HL-60/S4 treated with phorbol 12-myristate 13-acetate at 8.2 ng/mL for 4 days and 3 days (cell line): Measurements from ENCODE around the gene YBX1.
"Not testable (repeated sequence)": the region's sequence is repeated elsewhere in the genome, so short reads cannot be mapped to it uniquely, and the experiment has no call there.

Experiments used
- in situ Hi-C: fragments of 300-500 bp; cut with MboI; formaldehyde crosslinking; loops from 2 replicates; pipeline ENCODE4 v1.15.0; 2022; ENCODE audit warnings: low sequenced_read_pairs

Gene YBX1

DNA sequence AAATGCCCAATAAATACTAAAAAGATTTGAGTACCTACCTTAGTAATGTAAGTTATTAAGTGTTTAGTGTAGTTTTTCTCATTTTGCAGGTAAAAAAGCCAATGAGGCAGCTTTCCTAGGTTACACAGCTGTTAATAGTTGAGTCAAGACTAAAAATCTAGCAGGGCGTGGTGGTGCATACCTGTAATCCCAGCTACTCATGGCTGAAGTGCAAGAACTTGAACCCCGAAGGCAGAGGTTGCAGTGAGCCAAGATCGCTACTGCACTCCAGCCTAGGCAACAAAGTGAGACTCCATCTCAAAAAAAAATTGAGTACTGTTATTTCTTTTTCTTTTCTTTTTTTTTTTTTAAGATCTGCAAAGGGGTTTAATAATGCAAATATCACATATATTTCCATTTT, 7.7 kb downstream of the YBX1 start:
- in situ Hi-C loops, result no loop called here

DNA sequence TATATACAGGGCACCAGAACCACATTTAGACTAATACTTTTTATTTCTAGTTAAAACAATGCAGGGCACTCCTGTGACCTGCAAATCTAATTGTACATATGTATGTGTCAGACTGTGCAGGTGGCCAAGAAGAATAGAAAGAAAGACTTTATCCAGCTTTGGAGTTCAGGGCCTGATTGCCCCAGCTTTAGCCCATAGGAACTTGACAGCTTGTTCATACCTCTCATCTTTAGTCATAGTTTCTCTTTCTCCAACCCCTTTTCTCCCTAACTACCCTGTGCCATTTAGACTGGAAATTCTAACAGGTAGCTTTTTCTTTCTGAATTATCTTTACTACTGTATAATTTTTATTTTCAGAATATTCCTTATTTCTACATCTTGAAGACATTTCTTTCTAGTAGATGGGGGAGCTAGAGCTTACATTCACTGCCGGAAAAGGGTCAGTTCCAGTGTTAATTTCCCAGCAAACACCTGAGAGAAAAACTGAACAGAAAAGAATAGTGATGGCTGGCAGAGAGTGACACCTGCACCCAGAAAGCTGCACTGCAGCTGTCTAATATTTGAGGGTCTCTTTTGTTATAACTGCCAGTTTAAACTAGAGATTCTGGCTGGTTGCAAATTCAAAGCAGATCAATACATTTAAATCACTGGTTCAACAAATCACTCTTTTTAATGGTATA, 8.4 kb downstream of the YBX1 start:
- in situ Hi-C loops, result no loop called here

DNA sequence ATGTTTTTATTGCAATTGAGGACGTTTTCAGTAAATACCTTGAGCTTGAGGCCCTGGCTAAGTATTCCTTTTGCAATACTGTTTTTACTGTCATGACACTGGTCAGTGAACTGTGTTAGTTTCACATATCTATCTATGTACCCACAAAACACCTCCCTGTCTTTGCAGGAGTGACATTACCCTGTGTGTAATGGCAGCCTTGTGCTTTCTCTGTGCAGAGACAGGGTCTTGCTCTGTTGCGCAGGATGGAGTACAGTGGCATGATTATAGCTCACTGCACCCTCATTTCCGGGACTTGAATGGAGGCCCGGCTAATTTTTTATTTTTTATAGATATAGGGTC, 8.9 kb downstream of the YBX1 start:
- in situ Hi-C loops, result no loop called here

DNA sequence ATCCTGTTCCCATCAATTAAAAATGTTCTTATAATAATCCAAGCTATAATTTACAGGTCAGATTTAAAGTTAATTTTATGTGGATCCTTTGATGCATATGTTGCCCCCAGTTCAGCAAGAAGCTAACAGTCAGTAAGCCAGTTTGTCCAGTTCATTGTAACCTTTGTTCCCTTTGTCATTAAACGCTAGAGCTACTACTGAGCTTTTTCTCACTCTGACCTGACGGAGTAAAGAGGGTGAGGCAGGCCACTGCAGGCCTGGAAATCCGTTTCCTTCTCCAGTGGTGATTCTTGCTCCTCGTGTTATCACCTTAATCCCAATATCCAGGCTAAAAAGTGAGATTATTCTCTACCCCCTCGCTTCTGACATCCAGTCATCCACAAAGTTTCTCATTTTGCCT, 10.2 kb downstream of the YBX1 start:
- in situ Hi-C loops, result no loop called here

DNA sequence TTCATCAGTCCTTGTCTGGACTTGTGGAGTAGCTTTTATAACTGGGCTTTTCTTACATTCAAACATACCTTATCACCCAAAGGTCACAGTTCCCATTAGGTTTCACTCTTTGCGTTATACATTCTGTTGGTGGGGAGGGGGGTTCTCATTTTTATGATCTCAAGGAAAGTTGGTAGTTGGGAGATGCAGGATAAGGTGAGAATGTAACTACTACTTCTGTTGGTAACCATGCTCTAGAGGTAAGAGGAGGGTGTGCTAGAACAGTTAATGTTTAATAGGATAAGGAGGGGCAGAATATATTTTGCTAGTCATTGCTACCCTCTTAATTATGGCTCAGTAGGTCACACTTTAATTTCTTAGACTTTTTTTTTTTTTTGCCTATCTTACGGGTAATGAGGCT, 10.7 kb downstream of the YBX1 start:
- in situ Hi-C loops, result no loop called here

DNA sequence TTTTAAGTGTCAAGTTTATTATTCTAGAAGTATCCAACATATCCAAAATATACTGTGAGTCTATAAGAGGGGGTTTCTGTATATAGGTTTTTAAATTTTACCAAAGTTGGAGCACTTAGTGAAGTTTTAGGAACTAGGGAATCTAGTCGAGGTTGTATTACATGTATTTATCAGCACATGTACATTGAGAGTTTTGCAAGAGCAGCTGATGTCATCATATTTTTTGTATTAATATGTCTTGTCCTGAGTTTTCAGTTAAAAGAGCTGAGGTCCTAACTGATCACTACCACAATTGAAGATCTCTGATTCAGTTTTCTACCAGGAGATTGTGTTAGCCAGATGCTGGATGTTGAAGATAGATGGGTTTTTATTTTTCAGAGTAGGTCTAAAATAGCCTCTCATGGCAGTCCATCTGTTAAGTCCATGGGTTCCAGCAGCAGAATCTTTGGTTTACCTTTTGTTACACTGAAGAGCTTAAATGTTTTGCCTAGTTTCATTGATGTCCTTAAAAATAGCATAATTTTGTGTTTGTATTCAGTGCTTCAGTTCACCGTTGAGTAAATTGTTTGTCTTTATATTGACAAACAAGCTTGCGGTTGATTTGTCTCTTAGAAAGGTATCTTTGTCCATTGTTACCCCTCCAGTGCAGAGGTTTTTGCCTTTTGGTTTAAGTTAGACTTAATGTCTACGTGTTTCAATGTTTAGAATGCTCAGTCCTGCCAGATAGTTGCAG, 16.0 kb downstream of the YBX1 start:
- in situ Hi-C loops, result no loop called here

DNA sequence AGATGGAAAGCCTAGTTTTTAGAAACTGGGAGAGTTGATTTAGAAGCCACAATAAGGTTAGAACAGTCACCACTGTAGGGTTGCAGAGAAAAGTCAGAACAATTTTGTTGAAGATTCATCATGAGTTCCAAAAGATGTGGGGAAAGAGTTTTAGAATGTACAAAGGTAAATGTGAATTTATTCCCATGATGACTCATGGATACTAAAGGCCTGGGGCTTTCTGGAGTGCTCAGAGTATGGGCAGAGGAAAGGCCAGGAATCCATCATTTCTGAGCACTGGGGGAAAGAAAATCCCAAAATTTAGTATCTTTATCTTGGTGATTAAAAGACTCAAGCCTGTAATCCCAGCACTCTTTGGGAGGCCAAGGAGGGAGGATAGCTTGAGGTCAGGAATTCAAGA, 17.8 kb downstream of the YBX1 start:
- in situ Hi-C loops, result no loop called here

DNA sequence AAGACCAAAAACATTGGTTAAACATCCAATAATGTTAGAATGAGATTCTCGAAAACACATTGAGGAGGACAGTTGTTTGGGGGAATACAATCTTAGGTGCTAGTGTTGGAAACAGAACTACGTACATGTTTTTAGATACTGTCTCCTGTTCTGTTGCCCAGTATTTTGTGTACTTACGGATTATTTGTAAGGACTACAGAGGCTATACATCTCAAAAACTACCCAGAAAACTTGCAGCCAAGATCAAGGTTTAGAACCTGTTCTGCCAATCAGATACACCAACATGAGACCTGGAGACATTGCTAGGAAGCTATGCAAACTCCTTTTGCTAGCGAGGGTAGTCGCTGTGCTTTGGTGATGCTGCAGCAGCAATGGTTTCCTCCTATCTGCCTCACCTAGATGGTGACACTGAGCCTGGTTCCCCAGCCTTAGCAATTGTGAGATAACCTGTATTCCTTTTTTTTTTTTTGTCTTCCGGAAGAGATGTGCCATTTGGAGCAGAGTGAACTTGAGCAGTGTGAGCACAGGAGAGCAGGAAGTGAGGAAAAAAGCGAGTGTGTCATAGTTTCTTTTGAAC, 21.8 kb downstream of the YBX1 start:
- in situ Hi-C loops, result no loop called here

DNA sequence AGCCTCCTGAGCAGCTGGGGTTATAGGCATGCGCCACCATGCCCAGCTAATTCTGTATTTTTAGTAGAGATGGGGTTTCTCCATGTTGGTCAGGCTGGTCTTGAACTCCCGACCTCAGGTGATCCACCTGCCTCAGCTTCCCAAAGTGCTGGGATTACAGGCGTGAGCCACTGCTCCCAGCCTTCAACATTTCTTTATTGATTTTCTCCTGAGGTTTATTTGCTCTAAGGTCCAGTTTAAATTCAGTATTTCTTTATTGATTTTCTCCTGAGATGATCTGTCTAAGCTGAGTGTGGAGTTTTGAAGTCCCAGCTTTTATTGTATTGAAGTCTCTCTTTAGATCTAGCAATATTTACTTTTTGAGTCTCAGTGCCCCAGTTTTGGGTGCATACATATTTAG, 30.6 kb downstream of the YBX1 start:
- in situ Hi-C loops, result not testable (repeated sequence)

DNA sequence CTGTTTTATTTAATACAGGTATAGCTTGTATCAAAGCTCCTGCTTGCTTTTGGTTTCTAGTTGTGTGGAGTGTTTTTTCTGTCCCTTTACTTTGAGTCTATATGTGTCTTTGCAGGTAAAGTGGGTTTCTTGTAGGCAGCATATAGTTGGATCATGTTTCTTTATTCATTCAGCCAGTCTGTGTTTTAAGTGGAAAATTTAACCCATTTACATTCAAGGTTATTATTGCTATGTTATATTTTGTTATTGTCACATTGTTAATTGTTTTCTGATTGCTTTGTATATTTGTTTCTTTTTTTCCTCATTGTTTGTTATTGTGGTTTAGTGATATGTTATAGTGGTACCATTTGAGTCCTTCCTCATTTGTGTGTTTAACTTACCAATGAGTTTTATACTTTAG, 31.1 kb downstream of the YBX1 start:
- in situ Hi-C loops, result no loop called here

DNA sequence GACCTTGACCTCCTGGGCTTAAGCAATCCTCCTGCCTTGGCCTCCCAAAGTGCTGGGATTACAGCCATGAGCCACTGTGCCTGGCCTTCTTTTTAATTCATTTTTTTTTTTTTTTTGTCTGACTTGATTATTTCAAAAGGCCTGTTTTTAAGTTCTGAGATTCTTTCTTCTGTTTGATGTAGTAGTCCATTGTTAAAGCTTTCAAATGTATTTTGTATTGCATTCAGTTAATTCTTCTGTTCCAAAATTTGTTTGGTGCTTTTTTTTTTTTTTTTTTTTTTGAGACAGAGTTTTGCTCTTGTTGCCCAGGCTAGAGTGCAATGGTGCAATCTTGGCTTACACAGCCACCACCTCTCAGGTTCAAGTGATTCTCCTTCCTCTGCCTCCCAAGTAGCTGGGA, 32.2 kb downstream of the YBX1 start:
- in situ Hi-C loops, result not testable (repeated sequence)

DNA sequence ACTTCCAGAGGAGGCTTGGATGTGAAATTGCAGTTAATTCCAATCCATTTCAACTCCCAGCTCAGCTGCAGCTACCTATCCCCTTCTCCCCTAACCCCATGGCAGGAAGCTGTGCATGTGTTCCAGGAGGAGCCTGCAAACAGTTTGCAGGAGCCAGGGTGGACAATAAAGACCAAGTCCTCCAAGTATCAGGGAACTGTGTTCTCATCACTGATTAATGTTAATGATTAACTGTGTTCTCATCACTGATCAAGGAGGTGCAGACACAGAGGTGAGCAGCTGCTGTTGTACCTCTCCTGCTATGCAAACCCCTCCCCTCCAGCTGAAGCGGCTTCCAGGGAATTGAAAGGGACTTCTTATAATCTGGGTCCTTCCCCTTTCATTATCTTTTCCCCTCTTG, 38.6 kb downstream of the YBX1 start:
- in situ Hi-C loops, result no loop called here

DNA sequence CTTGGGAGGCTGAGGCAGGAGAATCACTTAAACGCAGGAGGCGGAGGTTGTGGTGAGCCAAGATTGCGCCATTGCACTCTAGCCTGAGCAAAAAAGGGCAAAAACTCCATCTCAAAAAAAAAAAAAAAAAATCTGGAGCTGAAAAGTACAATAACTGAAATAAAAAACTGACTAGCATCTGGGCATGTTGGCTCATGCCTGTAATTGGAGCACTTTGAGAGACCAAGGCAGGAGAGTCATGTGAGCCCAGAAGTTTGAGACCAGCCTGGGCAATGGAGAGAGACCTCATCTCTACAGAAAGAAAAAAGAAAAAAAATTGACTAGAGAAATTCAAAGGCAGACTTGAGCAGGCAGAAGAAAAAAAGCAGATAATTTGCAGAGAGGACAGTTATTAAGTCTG, 39.7 kb downstream of the YBX1 start:
- in situ Hi-C loops, result no loop called here

DNA sequence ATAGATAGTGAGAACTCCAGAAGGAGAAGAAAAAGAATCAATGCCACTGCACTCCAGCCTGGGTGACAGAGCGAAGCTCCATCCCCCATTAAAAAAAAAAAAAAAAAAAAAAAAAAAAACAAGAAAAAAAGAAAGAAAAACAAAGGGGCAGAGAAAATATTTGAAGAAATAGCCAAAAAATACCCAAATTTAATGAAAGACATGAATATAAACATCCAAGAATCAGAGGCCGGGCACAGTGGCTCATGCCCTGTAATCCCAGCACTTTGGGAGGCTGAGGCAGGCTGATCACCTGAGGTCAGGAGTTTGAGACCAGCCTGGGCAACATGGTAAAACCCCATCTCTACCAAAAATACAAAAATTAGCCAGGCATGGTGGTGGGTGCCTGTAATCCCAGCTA, 40.2 kb downstream of the YBX1 start:
- in situ Hi-C loops, result not testable (repeated sequence)

DNA sequence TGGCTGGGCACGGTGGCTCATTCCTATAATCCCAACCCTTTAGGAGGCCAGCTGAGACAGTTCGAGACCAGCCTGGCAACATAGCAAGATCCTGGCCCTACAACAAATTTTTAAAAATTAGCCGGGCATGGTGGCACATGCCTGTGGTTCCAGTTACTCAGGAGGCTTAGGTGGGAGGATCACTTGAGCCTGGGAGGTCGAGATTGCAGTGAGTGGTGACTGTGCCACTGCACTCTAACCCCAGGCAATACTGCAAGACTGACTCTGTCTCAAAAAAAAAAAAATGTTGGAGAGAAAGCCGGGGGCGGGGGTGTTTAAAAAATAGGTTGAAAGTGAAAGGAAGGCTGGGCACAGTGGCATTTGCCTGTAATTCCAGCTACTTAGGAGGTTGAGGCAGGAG, 41.3 kb downstream of the YBX1 start:
- in situ Hi-C loops, result no loop called here

DNA sequence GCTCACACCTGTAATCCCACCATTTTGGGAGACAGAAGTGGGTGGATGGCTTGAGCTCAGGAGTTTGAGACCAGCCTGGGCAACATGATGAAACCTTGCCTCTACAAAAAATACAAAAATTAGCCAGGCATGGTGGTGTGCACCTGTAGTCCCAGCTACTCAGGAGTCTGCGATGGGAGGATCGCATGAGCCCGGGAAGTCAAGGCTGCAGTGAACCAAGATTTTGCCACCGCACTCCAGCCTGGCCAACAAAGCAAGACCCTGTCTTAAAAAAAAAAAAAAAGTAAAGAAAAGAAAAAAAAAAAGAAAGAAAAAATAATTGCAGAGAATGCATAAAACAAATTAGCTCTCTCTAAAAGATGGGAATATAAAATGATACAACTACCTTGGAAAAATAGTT, 43.6 kb downstream of the YBX1 start:
- in situ Hi-C loops, result not testable (repeated sequence)

DNA sequence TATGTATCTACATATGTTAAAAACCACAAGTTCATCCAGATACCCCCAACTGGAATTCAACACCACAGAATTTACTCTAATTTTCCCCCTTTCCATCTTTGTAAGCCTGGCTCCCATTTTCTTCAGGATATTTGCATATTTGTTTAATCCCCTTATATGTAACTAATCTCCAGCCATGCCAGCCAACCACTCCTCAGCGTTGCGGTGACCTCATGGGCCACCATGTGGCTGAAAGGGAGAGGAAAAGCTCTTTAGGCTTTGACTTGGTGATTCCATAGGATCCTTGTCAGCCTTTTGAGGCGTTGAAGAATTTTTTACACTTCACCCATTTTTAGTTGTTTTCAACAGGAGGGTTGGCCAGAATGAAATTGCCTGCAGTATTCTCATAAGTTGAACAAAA, 47.8 kb downstream of the YBX1 start:
- in situ Hi-C loops, result no loop called here

DNA sequence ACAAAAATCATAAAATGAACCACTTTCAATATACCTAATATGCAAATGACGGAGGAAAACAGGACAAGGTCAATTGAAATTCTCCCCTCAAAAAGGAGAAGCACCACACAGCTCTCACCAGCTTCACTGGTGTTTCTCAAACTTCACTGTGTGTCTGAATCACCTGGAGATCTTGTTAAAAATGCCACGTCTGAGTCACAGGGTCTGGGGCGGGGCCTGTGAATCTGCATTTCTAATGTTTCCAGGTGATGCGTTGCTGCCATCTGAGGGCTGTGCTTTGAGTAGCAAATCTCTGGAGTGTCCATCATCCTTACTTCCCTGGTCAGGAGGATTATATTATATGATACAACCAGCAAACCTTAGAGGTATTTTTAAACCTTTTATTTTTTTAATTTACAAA, 48.8 kb downstream of the YBX1 start:
- in situ Hi-C loops, result no loop called here

DNA sequence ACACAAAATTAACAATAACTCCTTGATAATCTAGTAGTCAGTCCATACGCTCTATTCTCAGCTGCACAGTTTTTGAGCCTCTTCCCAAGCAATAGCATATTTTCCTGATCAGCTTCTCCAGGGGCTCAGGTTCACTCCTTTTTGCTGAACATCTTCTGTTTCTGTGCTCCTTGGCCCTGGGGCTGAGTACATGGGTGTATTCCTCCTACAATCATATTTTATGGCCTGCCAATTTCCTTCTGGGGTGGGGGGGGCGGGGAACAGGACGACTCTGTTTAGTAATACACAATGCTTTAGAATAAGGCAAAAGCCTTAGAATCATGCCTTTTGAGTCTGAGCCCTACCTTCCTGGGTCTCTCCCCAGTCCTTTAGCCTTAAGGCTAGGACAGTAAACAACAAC, 49.4 kb downstream of the YBX1 start:
- in situ Hi-C loops, result no loop called here

DNA sequence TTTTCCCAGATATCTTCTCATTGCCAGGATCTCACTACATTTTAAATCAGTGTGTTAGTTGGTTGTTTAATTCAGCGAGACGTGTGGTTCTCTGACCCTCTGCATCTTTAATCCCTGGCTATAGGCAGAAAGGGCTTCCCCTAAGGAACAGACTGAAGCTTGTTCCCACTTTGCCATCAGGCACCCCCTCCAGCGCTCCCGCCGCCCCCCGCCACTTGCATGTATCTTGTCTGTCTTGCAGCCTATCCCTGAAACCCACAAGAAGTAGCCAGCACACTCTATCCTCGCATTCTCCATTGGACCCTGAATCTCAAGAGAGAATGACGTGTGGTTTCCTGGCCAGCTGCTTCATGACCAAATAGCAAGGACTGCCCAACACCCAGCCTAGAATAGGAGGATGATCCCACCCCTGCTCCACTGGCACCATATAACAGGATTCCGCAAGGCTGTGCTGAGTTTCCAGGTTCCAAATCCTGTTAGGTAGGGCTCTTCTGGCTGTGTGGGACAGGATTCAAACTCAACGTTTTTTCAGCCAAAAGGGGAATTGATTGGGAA, 50.0 kb downstream of the YBX1 start:
- in situ Hi-C loops, result no loop called here

DNA sequence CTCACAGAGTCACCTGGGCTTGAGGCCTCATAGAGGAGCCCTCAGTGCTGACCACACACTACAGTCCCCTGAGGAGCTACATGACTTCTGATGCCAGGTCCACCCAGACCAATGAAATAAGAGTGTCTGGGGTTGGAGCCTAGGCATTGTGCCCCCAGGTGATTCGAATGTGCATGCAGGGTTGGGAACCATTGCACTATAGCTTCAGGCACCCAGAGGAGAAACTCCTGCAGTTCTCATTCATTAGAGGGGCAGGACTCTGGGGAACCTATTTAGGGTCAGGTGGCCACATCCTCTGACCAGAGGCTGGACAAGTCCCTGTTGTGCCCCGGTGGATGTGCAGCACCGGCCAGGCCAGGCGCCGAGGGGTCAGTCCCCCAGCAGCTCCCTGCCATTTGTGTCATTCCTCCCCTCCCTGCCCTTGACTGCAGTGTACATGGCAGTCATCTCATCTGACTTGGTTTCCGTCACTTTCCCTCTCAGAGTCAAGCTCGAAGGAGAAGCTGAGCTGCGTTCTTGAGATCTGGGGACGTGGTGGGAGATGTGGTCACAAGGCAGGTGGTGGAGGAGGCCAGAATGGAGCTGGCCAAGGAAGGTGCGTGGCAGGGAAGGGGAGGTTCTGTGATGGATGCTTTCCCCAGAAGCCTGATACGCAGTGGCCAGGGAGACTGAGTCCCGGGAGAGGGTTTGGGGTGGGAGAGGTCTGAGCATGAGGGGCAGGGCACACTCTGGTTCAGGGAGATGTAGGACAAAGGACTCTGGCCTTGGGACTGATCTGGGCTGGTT, 51.4 kb downstream of the YBX1 start:
- in situ Hi-C loops, result no loop called here
